Activated gamma-delta T cell treated with Interleukin-2 at 50 U/mL for 16 hours (primary cell): ENCODE measurements around the gene INTS3.
"Not testable (repeated sequence)": the region's sequence is repeated elsewhere in the genome, so short reads cannot be mapped to it uniquely, and the experiment has no call there.

Source experiments
- DNase-seq: peaks from one replicate; pipeline ENCODE4 v3.0.0-alpha.2; 2020

The INTS3 gene

DNA sequence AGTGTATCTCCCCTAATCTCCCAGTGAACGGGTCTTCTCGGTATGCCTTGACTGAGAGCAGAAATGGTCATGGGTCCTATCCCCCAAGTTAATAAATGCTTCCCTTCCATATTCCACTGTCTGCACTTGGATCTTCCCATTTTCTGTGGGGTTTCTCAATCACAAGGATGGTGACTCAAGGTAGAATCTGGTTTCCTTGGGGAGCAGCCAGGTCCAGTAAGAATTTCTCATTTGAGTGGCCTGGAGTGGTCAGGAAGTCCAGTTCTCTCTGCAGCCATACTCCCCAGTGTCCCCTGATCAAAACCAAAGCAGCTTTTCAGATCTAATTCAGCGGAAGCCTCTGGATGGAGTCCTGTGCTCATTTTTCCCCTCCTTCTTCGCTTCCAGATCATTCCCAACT lies 32.6 kb downstream of the INTS3 start:
- DNase-seq: no peak

DNA sequence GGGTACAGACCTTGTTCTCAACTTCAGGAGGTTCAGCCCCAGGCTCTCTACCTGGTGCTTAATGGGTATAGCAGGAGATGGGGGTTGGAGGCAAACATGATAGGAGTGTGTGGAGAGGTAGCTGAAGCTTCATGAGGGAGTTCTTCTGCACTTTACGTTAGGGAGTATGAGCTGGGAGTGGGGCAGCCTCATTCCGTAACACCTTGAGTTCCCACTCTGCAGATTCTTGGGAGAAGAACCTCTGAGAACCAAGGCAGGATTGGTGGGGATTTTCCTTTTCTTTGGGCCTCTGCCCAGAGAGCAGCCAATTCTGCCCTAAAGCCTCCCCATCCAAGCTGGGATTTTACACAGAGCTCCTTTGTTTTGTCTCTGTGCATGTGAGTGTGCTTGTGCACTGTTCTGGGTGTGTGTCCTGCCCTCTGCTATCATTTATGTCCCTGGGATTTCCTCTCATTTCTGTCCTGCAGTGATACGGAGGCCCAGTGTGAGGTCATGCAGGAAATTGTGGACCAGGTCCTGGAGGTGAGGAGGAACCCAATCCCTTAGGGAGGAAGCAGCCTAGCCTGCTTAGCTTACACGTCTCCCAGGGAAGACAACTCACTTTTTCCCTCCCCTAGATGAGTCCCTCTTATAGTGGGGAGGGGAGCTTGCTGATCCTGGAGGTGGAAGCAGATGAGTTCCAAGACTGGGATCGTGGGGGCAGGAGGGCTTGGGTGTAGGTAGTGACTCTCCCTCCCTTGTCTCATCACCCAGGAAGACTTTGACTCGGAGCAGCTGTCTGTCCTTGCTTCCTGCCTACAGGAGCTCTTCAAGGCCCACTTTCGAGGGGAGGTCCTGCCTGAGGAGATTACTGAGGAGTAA lies 35.7 kb downstream of the INTS3 start:
- DNase-seq: no peak

DNA sequence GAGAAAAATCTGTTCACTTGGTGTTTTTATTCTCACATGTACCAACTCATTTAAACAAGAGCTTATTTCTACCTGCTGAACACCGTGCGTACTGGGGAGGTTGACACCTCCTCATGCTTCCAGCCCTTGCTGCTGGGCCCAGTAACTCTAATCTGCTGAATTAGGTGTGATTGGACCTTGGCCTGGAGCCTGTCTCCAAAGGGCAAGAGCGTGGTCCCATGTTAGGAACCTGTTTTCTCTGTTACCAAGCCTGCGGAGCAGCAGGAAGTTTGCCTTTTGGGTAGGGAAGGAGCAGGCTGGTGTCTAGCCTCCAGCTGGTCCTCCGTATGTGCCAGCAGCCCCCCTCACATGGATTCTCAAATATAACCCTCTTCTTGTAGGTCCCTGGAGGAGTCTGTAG lies 36.5 kb downstream of the INTS3 start:
- no peak for DNase-seq

DNA sequence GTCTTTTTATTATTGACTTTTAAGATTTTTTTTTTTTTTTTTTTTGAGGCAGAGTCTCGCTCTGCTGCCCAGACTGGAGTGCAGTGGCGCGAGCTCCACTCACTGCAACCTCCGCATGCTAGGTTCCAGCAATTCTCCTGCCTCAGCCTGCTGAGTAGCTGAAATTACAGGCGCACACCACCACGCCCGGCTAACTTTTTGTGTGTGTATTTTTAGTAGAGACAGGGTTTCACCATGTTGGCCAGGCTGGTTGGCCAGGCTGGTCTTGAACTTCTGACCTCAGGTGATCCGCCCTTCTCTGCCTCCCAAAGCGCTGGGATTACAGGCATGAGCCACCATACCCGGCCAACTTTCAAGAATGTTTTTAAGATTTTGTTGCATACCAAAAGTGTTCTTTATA lies 38.8 kb downstream of the INTS3 start:
- not testable (repeated sequence) for DNase-seq

DNA sequence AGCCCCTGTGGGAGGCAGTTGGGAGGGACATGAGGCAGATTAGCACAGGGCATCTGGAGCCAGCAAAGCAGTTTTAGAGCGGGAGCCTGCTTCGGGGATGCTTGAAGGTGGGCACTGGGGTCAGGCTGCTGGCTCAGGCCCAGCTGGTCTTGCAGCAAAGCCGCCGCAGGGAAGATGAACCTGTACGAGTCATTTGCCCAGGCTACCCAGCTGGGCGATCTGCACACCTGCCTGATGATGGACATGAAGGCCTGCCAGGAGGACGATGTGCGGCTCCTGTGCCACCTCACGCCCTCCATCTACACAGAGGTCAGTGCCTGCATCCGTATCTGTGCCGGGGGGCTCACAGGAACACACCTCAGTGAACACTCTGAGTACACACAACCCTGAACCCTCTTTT lies 39.7 kb downstream of the INTS3 start:
- DNase-seq: no peak

DNA sequence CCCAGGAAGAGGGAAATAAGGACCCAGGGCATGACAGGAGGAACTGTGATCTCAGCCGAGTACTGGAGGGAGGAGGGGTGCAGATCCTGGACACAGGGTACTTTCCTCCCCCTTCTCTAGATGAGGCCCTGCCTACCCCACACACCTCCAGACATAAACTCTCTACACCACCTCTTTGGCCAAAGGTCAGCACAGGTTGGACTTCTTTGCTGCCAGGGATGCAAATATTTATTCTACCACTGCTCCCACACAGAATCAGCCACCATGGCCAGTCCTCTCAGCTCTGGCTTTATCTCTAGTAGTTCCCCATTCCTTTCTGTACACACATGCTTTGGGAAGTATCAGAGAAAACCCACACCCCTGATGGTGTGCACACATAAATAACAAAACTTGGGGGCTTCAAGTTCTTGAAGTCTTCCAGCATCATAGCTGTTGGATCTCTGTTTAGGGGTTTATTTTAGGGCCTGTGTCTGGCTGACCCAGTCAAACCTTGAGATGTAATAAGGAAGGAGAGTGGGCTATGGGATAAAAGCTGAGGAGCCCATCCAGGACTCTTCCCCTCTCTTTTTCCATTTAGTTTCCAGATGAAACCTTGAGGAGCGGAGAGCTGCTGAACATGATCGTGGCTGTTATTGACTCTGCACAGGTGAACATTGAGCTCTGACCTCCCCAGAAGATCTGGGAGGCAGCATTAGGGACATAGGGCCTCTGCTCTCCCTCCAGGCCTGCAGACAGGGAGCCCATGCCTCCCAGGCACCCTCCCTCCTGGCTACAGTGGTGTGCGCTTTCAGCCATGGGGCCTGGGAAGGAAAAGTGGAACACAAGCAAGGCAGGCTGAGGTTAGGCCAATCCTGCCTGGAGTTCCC lies 40.7 kb downstream of the INTS3 start:
- DNase-seq: no peak

DNA sequence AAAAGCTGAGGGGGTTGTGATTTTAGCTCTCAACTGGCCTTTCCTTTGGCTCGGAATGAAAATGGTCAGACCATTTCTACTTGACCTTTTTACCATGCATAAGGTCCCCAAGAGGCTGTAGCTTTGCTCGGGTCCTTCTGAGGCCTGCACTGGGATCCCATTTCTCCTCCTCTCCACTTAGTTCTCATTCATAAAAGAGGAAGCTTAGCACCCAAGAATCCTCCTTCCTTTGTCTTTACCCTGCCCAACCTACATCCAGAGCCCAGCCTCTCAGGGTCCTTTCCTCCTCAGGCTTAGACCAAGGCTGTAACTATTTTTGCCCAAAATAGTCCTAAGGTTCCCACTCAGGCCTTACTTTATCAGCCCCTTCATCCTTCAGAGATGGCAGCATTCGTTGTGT lies 41.4 kb downstream of the INTS3 start:
- DNase-seq: no peak

DNA sequence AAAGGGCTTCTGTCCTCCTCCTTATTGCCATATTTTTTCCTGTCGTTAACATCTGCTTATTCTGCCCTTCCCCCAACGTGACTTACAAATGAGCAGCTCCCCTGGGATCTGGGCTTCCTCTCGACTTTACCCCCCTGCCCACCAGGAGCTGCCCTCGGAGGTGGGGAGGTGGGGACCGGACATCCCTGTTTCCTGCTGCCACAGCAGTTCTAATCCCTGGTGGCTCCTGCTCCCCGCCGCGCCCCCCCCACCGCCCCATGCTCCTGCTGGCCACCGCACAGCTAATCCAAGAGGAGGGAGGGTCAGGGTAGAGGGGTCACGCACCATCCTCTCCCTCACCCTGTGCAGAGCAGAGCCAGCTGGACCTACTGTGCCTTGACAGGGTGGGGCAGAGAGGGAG lies 42.9 kb downstream of the INTS3 start:
- no peak for DNase-seq

DNA sequence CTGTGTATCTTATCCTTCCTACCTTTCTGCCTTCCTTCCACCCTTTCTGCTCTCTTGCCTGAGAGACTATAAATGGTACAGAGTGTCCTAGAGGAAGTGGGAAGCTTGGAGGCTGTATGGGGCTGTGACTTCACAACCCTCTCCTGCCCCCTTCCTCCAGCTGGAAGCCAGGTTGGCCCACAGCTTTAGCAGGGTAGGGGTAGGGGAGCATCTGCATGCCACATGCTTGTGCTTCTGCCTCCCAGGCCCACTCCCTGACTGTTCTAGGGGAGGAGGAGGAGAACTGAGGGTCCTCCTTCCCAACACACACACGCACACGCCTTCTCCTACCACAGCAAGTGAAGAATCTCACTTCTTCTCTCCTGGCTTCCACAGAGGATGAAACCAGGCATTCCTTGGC lies 43.4 kb downstream of the INTS3 start:
- no peak for DNase-seq

DNA sequence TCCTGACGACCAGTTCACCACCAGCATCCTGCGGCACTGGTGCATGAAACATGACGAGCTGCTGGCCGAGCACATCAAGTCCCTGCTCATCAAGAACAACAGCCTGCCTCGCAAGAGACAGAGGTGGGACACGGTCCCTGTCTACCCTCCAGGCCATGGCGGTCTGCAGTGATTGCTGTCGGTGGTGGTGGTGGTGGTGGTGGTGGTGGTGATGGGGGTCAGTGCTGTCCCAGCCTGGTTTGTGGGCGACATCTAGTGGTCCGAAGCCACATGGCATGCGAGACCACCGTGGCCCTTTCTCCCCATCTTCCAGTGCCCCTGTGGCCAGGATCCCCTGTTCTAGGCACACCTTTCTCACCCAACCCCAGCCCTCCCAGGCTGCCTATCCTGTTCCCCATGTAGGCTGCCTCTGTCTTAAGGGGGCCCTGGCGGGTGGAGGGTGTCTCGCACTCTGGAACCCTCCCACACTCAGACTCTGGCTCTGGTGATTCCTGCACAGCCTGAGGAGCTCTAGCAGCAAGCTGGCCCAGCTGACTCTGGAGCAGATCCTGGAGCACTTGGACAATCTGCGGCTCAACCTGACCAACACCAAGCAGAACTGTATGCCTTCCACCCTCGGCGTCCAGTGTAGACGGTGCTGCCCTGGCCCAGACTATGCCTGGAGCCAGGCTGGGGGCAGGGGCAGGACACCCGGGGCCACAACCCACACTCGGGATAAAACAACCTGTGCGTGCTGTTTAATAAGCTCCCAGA lies 44.2 kb downstream of the INTS3 start:
- no peak for DNase-seq

DNA sequence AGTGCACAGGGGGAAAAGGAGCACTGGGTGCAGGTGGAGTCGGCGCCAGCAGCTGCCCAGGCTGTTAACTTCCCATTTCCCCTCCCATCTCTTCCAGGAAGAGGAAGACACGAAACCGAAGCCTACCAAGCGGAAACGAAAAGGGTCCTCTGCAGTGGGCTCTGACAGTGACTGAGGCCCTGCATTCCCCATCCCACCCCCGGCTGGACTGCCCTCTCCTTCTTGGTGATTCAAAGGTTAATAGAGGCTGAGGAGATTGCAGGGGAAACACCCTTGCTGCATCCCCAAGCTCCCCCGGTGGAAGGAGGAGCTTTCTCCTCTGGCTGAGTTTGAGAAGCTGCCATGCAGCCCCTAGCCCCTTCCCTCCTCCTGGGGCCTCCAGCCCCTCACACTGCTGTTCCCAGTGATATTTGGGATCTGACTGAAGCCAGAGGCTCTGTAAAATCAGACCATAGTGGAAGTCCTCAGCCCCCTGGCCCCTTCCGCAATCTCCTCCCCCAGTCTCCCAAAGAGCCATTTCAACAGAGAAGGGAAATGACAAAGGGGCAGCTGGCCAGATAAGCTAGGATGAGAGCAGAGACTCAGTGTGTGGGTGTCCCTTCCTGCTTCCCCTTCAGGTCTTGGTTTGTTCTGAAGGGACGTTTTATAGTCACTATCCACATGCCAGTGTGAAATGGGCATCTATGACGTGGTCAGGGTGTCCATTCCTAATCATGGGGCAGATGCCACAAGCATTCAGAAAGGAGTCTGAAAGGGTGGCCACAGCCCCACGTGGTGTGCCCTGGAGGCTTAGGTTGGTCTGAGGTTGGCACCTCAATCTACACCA lies 45.5 kb downstream of the INTS3 start:
- no peak for DNase-seq

DNA sequence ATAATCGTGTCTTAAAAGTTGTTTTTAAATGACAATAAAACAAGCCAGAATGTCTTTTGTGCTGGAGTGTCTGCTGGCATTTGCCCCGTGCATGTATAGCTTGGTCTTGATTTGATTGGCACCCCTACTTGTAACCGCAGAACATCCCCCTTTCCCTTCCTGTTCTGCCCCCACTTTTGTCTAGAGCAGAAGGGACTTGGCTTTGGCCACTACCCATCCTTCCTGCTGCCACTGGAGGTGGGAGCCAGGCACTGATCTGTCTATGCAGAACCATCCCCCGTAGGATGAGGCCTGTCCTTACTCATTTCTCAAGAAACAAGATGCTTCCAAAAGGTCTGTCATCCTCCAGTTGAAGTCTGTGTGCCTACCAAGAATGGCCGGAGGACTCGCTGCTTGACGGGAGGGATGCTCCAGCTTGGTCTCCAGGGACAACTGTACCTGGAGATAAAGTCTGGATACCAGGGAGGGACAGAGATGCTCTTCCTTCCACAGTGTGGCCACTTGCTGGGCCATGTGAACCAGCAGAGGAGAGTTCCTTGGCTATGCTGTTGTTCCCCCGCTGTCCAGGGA lies 46.3 kb downstream of the INTS3 start:
- DNase-seq: no peak

DNA sequence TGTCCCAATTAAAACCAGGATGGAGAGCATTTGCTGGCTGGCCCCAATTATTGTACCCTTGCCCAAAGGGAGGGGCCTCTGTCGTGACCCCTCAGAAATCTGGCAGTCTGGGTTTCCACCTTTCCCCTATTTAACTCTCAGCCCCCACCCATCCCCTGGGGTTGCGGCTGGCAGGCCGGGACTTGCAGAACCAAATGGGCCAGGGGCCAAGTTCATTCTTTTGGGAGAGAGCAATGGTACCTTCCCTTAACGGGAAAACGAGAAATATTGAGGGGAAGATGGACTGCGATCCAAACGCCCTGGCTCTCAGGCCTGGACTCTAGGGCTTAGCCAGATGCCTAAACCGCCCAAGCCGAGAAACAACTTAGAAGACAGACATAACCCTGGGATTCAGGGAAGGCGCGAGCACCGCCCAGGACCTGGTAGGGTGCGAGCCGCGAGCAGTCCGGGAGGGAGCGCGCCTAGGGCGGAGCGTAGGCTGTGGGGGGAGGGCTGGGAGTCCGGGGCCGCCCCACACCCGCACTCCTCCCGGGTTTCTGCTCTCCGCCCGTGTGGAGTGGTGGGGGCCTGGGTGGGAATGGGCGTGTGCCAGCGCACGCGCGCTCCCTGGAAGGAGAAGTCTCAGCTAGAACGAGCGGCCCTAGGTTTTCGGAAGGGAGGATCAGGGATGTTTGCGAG lies 47.1 kb downstream of the INTS3 start, which contains the start of gene SLC27A3:
SLC27A3 (plus strand) TSS at position 628 of the 678 bp plus-strand sequence. CDS start 91 bp downstream, outside the sequence.
- DNase-seq: no peak

DNA sequence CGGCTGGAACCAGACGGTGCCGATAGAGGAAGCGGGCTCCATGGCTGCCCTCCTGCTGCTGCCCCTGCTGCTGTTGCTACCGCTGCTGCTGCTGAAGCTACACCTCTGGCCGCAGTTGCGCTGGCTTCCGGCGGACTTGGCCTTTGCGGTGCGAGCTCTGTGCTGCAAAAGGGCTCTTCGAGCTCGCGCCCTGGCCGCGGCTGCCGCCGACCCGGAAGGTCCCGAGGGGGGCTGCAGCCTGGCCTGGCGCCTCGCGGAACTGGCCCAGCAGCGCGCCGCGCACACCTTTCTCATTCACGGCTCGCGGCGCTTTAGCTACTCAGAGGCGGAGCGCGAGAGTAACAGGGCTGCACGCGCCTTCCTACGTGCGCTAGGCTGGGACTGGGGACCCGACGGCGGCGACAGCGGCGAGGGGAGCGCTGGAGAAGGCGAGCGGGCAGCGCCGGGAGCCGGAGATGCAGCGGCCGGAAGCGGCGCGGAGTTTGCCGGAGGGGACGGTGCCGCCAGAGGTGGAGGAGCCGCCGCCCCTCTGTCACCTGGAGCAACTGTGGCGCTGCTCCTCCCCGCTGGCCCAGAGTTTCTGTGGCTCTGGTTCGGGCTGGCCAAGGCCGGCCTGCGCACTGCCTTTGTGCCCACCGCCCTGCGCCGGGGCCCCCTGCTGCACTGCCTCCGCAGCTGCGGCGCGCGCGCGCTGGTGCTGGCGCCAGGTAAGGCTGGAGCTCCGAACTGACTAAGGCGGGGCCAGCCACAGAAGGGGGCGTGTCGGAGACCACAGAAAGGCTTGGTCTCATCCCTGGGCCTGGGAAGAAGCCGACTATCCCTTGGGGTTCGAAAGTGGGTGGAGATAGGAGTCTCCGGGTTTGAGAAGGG lies 47.8 kb downstream of the INTS3 start:
- DNase-seq: peak; percentile 64

DNA sequence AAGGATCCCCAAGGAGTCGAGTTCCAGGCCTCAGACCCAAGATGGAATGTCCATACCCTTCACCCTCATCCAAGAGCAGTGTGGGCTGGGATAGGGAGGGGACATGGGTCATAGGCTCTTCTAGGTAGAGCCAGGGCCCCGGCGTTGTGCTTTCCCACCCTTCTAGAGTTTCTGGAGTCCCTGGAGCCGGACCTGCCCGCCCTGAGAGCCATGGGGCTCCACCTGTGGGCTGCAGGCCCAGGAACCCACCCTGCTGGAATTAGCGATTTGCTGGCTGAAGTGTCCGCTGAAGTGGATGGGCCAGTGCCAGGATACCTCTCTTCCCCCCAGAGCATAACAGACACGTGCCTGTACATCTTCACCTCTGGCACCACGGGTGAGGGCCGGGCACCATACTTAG lies 48.5 kb downstream of the INTS3 start:
- no peak for DNase-seq

DNA sequence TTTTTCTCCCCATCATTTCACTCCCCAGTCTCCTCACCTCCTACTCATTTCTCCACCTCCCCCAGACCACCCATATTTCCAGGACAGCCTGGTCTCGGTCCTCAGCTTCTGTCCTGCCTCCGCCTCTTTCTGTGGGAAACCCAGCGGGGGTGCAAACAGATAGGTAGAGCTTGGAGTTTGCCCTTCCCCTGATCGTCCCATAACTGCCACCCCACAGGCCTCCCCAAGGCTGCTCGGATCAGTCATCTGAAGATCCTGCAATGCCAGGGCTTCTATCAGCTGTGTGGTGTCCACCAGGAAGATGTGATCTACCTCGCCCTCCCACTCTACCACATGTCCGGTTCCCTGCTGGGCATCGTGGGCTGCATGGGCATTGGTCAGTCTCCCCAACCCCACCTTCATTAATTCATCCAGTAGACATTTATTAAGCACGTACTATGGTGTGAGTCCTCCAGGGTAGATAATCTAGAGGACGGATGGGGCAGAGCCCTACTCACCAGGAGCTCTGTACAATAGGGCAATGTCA lies 49.1 kb downstream of the INTS3 start:
- DNase-seq: no peak

DNA sequence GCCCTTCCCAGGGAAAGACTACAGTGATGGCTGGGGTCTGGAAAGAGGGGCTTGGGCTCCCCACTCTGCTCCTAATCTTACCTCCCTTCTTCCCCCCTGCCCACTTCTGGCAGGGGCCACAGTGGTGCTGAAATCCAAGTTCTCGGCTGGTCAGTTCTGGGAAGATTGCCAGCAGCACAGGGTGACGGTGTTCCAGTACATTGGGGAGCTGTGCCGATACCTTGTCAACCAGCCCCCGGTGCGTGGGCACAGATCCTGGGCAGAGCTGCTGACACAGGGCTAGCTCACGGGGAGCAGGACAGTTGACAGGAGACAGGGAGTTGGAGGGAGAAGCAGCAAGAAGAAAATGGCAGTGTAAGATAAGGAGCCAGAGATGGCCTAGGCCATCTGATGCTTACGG lies 49.8 kb downstream of the INTS3 start:
- DNase-seq: no peak

DNA sequence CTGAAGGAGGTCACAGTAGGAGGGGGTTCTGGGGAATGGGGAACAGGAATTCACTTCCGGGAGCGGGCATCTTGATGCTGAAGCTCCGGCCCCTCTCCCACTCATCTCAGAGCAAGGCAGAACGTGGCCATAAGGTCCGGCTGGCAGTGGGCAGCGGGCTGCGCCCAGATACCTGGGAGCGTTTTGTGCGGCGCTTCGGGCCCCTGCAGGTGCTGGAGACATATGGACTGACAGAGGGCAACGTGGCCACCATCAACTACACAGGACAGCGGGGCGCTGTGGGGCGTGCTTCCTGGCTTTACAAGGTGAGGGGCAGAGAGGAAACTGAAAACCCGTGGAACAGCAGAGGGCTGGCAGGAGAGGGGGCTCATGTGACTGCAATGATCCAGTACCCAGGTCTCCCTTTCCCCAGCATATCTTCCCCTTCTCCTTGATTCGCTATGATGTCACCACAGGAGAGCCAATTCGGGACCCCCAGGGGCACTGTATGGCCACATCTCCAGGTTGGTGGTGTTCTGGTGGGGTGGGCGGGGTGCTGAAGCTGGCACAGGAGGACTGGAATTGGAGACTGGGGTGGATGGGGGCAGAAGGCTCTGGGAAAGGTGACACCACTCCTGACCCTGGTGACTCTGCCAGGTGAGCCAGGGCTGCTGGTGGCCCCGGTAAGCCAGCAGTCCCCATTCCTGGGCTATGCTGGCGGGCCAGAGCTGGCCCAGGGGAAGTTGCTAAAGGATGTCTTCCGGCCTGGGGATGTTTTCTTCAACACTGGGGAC lies 50.4 kb downstream of the INTS3 start:
- DNase-seq: no peak

DNA sequence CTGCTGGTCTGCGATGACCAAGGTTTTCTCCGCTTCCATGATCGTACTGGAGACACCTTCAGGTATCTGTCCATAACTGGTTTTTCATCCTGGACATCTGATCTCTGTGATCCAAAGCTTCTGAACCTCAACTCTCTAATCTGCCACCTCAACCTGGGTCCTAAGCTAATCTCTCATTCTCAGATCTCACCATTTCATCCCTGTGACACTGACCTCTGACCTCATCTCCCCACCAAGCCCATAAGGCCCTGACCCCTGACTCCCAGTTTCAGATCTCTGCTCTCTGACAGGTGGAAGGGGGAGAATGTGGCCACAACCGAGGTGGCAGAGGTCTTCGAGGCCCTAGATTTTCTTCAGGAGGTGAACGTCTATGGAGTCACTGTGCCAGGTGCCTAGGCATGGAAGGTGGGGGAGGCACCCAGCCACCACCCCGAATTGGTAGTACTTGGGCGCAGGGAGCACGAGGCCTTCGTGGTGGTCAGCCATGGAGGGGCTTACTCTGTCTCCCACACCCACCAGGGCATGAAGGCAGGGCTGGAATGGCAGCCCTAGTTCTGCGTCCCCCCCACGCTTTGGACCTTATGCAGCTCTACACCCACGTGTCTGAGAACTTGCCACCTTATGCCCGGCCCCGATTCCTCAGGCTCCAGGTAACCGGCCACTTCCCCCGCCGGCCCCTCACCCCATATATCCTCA lies 51.1 kb downstream of the INTS3 start:
- DNase-seq: no peak
